SK-N-MC (cell line): ENCODE data around the gene POU6F2.

ENCODE experiments used
- DNase-seq: peaks from one replicate; pipeline ENCODE4 v3.0.0-alpha.2; 2011; ENCODE audit warnings: low read depth, low spot score
- H3K27ac ChIP-seq: fragments of 200-600 bp; sonication (generic); 2 replicates; pipeline ENCODE4 v1.5.1; 2016; ENCODE audit warnings: mixed run types
- H3K36me3 ChIP-seq: fragments of 200-600 bp; sonication (generic); 2 replicates; pipeline ENCODE4 v1.6.1; 2017; ENCODE audit warnings: antibody characterized with exemption, low read length, mixed read lengths; ENCODE audit not compliant: insufficient read depth
- H3K4me3 ChIP-seq: fragments of 200-600 bp; sonication (generic); 2 replicates; pipeline ENCODE4 v1.5.1; 2016
- H3K9ac ChIP-seq: fragments of 200-600 bp; sonication (generic); 2 replicates; pipeline ENCODE4 v1.8.0; 2017; ENCODE audit warnings: mixed run types, mixed read lengths; ENCODE audit not compliant: insufficient read length
- H3K9me3 ChIP-seq: fragments of 200-600 bp; sonication (generic); 2 replicates; pipeline ENCODE4 v1.6.1; 2017; ENCODE audit warnings: low read depth, mild to moderate bottlenecking, antibody characterized with exemption, low read length, moderate library complexity, mixed read lengths
- EZH2 ChIP-seq: fragments of 200-600 bp; sonication (generic); IDR thresholded peaks from one replicate; pipeline ENCODE4 v1.6.1; 2017; ENCODE audit warnings: antibody characterized with exemption
- FOXP2 ChIP-seq: optimal IDR thresholded peaks from 2 replicates; pipeline ENCODE3; 2011; ENCODE audit warnings: mild to moderate bottlenecking, moderate library complexity; ENCODE audit not compliant: insufficient read depth; ENCODE audit errors: extremely low read length, control extremely low read depth
- POLR2AphosphoS5 ChIP-seq: IDR thresholded peaks from 2 replicates; pipeline ENCODE4 v1.6.1; 2012; ENCODE audit warnings: mild to moderate bottlenecking, low read depth, low read length, borderline replicate concordance

Gene POU6F2

DNA sequence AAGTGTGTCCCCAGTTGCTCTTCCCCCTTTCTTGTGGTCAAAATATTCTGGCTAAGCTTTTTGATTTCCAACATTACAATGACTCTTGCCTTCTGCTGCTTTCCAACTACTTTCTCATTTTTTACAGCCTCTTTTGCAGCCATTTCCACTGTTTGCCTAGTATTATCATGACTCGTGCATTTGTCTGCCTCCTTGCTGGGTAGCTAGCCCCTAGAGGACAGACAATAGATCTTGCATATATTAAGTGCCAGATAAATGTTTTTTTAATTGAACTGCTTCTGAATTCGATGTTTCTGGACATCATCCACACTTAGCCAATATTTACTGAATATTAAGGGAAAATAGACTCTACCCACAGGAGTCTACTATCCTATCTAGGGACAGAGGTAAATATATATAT is 124.5 kb downstream of the POU6F2 start:
- no peak overlapping the region for H3K9ac ChIP-seq
- no peak for DNase-seq
- TF ChIP-seq FOXP2 (no peak), EZH2 (no peak), POLR2AphosphoS5 (no peak)
- no peak overlapping the region for H3K4me3 ChIP-seq
- no peaks in the 10 kb centered on the region for H3K36me3 ChIP-seq
- no peaks in the 10 kb centered on the region for H3K9me3 ChIP-seq
- no peak overlapping the region for H3K27ac ChIP-seq

DNA sequence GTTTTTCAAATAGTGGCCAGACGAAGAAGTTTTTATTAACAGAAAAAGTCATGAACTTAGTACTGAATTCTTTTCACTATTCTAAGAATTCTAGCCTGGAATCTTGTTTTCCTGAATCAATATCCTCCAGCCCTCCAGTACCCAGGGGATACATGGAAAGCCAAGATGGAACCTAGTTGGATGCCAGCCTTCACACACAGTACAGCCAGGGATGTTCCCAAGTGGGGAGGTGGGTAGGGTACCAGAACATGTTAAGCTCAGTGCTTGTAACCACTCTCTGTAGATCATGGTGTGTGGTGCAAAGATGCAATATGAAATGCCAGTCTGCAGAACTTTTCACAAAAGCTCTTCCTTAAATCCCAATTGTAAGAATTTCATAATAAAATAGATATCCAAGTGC is 128.0 kb downstream of the POU6F2 start:
- DNase-seq: no peak
- no peak for TF ChIP-seq POLR2AphosphoS5
- no peak for TF ChIP-seq FOXP2
- TF ChIP-seq EZH2: no peak
- H3K9ac ChIP-seq: no peak overlapping the region
- no peaks in the 10 kb centered on the region for H3K36me3 ChIP-seq
- no peak overlapping the region for H3K27ac ChIP-seq
- no peak overlapping the region for H3K4me3 ChIP-seq
- H3K9me3 ChIP-seq: no peaks in the 10 kb centered on the region

DNA sequence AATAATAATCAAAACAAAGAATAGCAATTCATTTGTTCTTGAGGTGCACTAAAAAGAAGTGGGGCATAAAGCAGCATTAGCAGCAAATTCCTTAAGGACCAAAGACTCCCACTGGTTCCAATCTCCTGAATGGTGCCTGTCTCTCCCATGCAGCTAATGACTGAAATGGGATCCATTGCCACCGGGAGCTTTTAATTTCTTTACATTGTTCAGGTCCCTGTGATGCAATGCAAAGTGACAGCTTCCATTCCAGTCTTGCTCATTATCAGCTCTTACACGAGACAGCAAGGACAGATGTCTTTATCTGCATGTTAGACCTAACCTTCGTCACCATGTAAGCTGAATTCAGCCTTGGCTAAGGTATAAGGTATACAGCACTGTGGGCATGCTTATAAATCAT is 148.1 kb downstream of the POU6F2 start:
- H3K9ac ChIP-seq: no peak overlapping the region
- H3K36me3 ChIP-seq: no peaks in the 10 kb centered on the region
- TF ChIP-seq FOXP2: no peak
- TF ChIP-seq POLR2AphosphoS5: no peak
- TF ChIP-seq EZH2: no peak
- no peak overlapping the region for H3K4me3 ChIP-seq
- no peak overlapping the region for H3K27ac ChIP-seq
- no peak for DNase-seq
- H3K9me3 ChIP-seq: no peaks in the 10 kb centered on the region

DNA sequence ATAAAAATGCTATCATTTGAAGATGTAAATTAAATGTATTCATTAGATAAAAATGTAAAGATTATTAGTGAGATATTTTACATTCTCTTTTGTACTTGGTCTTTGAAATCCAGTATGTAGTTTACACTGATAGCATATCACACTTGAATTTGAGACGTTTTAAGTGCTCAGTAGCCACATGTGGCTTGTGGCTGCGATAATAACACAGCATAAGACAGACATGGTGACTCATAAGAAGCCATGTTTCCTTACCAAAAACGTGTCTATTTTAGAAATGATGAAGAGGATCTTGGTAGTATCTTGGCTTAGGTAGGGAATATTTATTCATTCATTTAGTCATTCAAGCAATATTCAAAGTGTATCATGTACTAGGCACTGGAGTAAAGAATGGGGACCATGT is 149.3 kb downstream of the POU6F2 start:
- Histone ChIP-seq H3K36me3 (no peaks in the 10 kb centered on the region), H3K27ac (no peak overlapping the region), H3K9me3 (no peaks in the 10 kb centered on the region), H3K9ac (no peak overlapping the region), H3K4me3 (no peak overlapping the region)
- DNase-seq: no peak
- TF ChIP-seq POLR2AphosphoS5 (no peak), EZH2 (no peak), FOXP2 (no peak)

DNA sequence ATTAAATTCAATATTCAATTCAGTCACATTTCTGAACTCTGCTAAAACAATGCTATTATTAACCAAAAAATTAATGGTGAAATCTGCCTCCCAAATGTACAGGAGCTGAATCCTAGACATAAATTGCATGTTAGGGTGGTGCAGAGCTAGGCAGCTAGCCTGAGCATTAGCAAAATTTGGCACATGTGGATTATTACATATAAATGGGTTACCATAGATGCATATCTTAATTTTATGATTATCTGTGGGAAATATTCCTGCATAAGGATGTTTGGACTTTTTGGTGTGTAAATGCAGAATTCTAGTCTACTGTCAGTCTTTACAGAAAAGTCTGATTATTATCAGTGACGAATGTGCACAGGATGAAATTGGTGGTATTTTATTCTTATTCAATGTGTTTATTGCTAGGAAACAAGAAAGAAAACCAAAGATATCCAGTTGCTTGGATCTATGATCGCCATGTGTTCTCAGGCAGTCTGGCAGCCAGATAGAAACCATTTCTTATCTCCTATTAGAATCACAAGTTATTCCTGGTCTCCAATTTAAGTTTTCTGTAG is 150.7 kb downstream of the POU6F2 start:
- Histone ChIP-seq H3K36me3 (no peaks in the 10 kb centered on the region), H3K27ac (no peak overlapping the region), H3K9ac (no peak overlapping the region), H3K4me3 (no peak overlapping the region), H3K9me3 (no peaks in the 10 kb centered on the region)
- no peak for DNase-seq
- no peak for TF ChIP-seq POLR2AphosphoS5
- no peak for TF ChIP-seq EZH2
- TF ChIP-seq FOXP2: no peak

DNA sequence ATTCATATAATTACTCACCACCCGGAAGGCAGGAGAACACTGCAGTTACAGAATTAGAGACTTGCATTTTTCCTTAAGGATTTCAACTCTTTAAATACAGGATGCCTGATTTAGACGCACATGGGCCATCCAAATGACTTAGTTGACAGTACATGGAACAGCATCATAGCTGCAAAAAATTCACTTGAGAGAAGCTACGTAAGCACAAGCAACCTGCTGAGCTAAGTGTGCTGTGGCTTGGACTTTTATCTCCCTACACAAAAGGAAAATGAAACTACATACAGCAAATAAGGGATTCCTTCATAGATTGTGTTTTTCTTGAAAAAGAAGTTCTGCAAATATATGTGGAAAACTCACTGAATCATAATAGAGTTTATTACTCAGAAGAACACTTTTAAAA is 152.6 kb downstream of the POU6F2 start:
- H3K9ac ChIP-seq: no peak overlapping the region
- no peak overlapping the region for H3K4me3 ChIP-seq
- no peaks in the 10 kb centered on the region for H3K36me3 ChIP-seq
- H3K27ac ChIP-seq: no peak overlapping the region
- TF ChIP-seq POLR2AphosphoS5 (no peak), EZH2 (no peak), FOXP2 (no peak)
- no peaks in the 10 kb centered on the region for H3K9me3 ChIP-seq
- no peak for DNase-seq

DNA sequence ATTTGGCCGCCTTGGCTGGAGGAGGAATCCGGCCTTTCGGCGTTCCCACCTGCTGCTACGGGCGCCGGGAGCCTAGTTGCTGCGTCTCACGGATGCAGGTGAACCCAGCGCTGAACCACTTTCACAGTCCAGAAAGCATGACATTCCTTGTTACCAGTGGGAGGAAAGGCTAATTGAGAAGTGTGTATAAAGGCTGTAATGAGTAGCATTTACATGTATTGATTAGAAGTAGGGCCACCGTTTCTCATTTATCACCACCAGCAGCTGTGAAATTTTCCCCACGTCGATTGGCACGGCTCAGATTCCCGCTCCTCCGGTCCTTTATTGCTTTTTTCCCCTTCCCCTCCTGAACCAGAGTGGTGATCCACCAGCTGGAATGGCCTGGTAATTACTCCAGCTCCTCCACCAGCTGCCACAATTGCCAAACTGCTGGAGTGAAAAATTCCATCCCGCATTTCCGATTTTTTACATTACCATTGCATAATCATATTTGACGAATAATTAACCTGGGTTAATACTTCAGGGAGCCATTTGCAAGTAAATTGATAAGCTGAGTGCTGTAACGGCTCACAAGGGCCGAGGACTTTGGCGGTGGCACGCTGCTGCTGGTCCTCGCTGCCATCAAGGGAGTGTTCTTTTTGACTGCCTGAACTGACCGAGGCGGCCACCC is 153.3 kb downstream of the POU6F2 start:
- TF ChIP-seq FOXP2 (no peak), POLR2AphosphoS5 (no peak), EZH2 (no peak)
- Histone ChIP-seq H3K27ac (no peak overlapping the region), H3K36me3 (no peaks in the 10 kb centered on the region), H3K9me3 (no peaks in the 10 kb centered on the region), H3K4me3 (no peak overlapping the region), H3K9ac (no peak overlapping the region)
- DNase-seq: no peak

DNA sequence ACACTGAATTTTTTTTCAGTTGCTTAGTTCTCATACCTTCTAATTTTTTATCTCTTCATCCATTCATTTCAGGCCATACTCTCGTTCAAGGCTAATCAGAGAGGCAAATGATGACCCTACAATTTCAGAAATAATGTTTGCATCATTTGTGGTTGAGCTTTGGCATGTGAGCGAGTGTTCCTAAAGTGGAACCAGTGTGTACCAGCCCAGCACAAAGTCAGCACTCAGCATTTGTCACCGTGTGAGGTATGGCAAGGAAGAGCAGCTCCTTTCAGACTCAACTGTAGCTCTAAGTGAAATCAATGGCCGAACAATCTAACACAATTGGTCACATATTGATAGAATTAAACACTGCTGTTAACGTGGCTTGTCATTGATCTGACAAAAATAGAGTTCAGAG is 154.6 kb downstream of the POU6F2 start:
- H3K9me3 ChIP-seq: no peaks in the 10 kb centered on the region
- TF ChIP-seq EZH2 (no peak), POLR2AphosphoS5 (no peak), FOXP2 (no peak)
- DNase-seq: no peak
- no peak overlapping the region for H3K27ac ChIP-seq
- H3K9ac ChIP-seq: no peak overlapping the region
- no peak overlapping the region for H3K4me3 ChIP-seq
- H3K36me3 ChIP-seq: no peaks in the 10 kb centered on the region

DNA sequence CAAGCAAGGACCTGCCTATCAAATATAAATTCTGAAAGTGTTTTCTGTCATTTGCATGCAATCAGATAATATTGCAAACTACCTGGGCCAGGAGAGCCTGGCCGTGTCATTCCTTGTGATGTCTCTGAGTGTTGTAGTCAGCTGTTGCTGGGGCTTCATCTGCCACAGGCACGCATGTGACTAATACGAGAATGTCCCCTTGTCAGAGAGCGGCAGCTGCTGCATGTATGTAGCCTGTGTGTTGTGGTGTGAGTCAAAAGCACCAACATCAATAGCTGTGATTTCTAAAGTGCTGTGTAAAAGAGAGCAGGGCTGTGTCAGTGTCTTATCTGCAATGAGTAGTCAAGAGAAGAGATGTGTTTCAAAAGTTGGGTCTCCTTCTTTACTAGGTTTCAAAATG is 155.4 kb downstream of the POU6F2 start:
- no peak for TF ChIP-seq FOXP2
- TF ChIP-seq POLR2AphosphoS5: no peak
- no peak for TF ChIP-seq EZH2
- Histone ChIP-seq H3K9ac (no peak overlapping the region), H3K9me3 (no peaks in the 10 kb centered on the region)

More for the DNA sequence above, 155.4 kb downstream of the POU6F2 start:
- no peak overlapping the region for H3K4me3 ChIP-seq
- no peaks in the 10 kb centered on the region for H3K36me3 ChIP-seq
- H3K27ac ChIP-seq: no peak overlapping the region
- no peak for DNase-seq
